WTC11 (cell line): ENCODE measurements around the gene DDO. TPM values are rescaled to one million over a fixed set of nuclear protein-coding genes. Genes with fewer than 3 reads are reported as not detected.

Source experiments
- ATAC-seq: fragments of 200-7000 bp; cut with Tn5 transposase; 2 replicates; pipeline ENCODE4 v1.10.0; 2021; ENCODE audit warnings: mild to moderate bottlenecking, moderate library complexity
- CTCF ChIA-PET: fragments of 300-600 bp; sonication (Branson Sonifier 250); formaldehyde crosslinking; loops from one replicate; lab custom pipeline; 2021; ENCODE audit warnings: antibody characterized with exemption; lab: Charles Lee
- POLR2A ChIA-PET: fragments of 350-600 bp; sonication (Branson Sonifier 250); formaldehyde crosslinking; loops from one replicate; lab custom pipeline; 2021; ENCODE audit warnings: antibody characterized with exemption; lab: Charles Lee
- DNase-seq: peaks from one replicate; pipeline ENCODE4 v3.0.0; 2021; ENCODE audit warnings: low spot score
- H3K27ac Mint-ChIP-seq: 2 replicates; pipeline ENCODE4 v1.8.0; 2021; ENCODE audit warnings: mixed read lengths
- H3K27me3 Mint-ChIP-seq: 2 replicates; pipeline ENCODE4 v1.8.0; 2021; ENCODE audit warnings: low read depth, mild to moderate bottlenecking, moderate library complexity, mixed read lengths
- H3K36me3 Mint-ChIP-seq: 2 replicates; pipeline ENCODE4 v1.8.0; 2021; ENCODE audit warnings: mixed read lengths
- H3K4me1 Mint-ChIP-seq: 2 replicates; pipeline ENCODE4 v1.8.0; 2022; ENCODE audit warnings: mixed read lengths
- H3K4me3 Mint-ChIP-seq: 2 replicates; pipeline ENCODE4 v1.8.0; 2021; ENCODE audit warnings: mild to moderate bottlenecking, moderate library complexity, mixed read lengths
- H3K9me3 Mint-ChIP-seq: 2 replicates; pipeline ENCODE4 v1.8.0; 2021; ENCODE audit warnings: mixed read lengths
- CBFB ChIP-seq: sonication (generic); formaldehyde crosslinking; IDR thresholded peaks from 2 replicates; pipeline ENCODE4 v1.8.1; 2022; ENCODE audit warnings: mild to moderate bottlenecking, low read depth, missing genetic modification reagents
- CDX4 ChIP-seq: fragments of 250-450 bp; sonication (Bioruptor Pico); IDR thresholded peaks from 2 replicates; pipeline ENCODE4 v1.9.0; 2021; ENCODE audit warnings: moderate library complexity, mild to moderate bottlenecking, inconsistent platforms, borderline replicate concordance
- ETV6 ChIP-seq: sonication (generic); formaldehyde crosslinking; IDR thresholded peaks from 2 replicates; pipeline ENCODE4 v1.8.1; 2022; ENCODE audit warnings: mild to moderate bottlenecking, missing genetic modification reagents
- FOXP1 ChIP-seq: sonication (generic); formaldehyde crosslinking; IDR thresholded peaks from 2 replicates; pipeline ENCODE4 v1.8.0; 2022; ENCODE audit warnings: missing genetic modification reagents, mild to moderate bottlenecking, moderate library complexity, borderline replicate concordance
- HMGXB4 ChIP-seq: sonication (generic); formaldehyde crosslinking; IDR thresholded peaks from 2 replicates; pipeline ENCODE4 v1.8.1; 2023; ENCODE audit warnings: mild to moderate bottlenecking, moderate library complexity, missing genetic modification reagents
- IRF1 ChIP-seq: sonication (generic); formaldehyde crosslinking; IDR thresholded peaks from 2 replicates; pipeline ENCODE4 v1.8.0; 2023; ENCODE audit warnings: missing genetic modification reagents
- MXD4 ChIP-seq: fragments of 250-450 bp; sonication (Bioruptor Pico); IDR thresholded peaks from 2 replicates; pipeline ENCODE4 v1.8.0; 2021; ENCODE audit warnings: mild to moderate bottlenecking, moderate library complexity, borderline replicate concordance
- MYBL2 ChIP-seq: sonication (generic); formaldehyde crosslinking; IDR thresholded peaks from 2 replicates; pipeline ENCODE4 v1.8.1; 2023; ENCODE audit warnings: mild to moderate bottlenecking, moderate library complexity, missing genetic modification reagents
- NFATC4 ChIP-seq: fragments of 250-450 bp; sonication (Bioruptor Pico); IDR thresholded peaks from 2 replicates; pipeline ENCODE4 v1.9.0; 2021; ENCODE audit warnings: mild to moderate bottlenecking
- NR1H2 ChIP-seq: sonication (generic); formaldehyde crosslinking; IDR thresholded peaks from 2 replicates; pipeline ENCODE4 v1.9.0; 2021; ENCODE audit warnings: mild to moderate bottlenecking, moderate library complexity, missing genetic modification reagents
- NR2C2 ChIP-seq: sonication (generic); formaldehyde crosslinking; IDR thresholded peaks from 2 replicates; pipeline ENCODE4 v1.8.0; 2022; ENCODE audit warnings: mild to moderate bottlenecking, missing genetic modification reagents
- NR3C1 ChIP-seq: sonication (generic); formaldehyde crosslinking; conservative IDR thresholded peaks from 2 replicates; pipeline ENCODE4 v1.8.1; 2023; ENCODE audit warnings: low read depth, mild to moderate bottlenecking, missing genetic modification reagents
- PRRX2 ChIP-seq: fragments of 250-450 bp; sonication (Bioruptor Pico); IDR thresholded peaks from 2 replicates; pipeline ENCODE4 v1.8.0; 2021; ENCODE audit warnings: mild to moderate bottlenecking
- SMAD4 ChIP-seq: sonication (generic); formaldehyde crosslinking; IDR thresholded peaks from 2 replicates; pipeline ENCODE4 v1.8.0; 2022; ENCODE audit warnings: mild to moderate bottlenecking, missing genetic modification reagents
- TEAD1 ChIP-seq: sonication (generic); formaldehyde crosslinking; IDR thresholded peaks from 2 replicates; pipeline ENCODE4 v1.8.0; 2022; ENCODE audit warnings: mild to moderate bottlenecking, missing genetic modification reagents
- ZBTB21 ChIP-seq: sonication (generic); formaldehyde crosslinking; IDR thresholded peaks from 2 replicates; pipeline ENCODE4 v1.8.1; 2023; ENCODE audit warnings: mild to moderate bottlenecking, missing genetic modification reagents, borderline replicate concordance
- ZNF219 ChIP-seq: sonication (generic); formaldehyde crosslinking; IDR thresholded peaks from 2 replicates; pipeline ENCODE4 v1.8.0; 2023; ENCODE audit warnings: missing genetic modification reagents, mild to moderate bottlenecking, borderline replicate concordance
- ZNF396 ChIP-seq: fragments of 250-450 bp; sonication (Bioruptor Pico); IDR thresholded peaks from 2 replicates; pipeline ENCODE4 v1.8.0; 2021; ENCODE audit warnings: mild to moderate bottlenecking, moderate library complexity, borderline replicate concordance
- ZNF425 ChIP-seq: fragments of 250-450 bp; sonication (Bioruptor Pico); conservative IDR thresholded peaks from 2 replicates; pipeline ENCODE4 v1.9.0; 2021; ENCODE audit warnings: mild to moderate bottlenecking
- total RNA-seq: library from RNA; stranded (reverse); gene quantifications from 3 replicates; pipeline ENCODE4 v1.2.3, GENCODE V29; 2021
- TF ChIP-seq, protein P1 (sequence below): sonication (generic); formaldehyde crosslinking; IDR thresholded peaks from 2 replicates; pipeline ENCODE4 v1.8.1; 2023; ENCODE audit warnings: mild to moderate bottlenecking, missing genetic modification reagents

DDO gene
- total RNA-seq, 1 experiment from 2014 or later, result not detected

- Mint-ChIP-seq H3K4me1 (no peaks in the 10 kb centered on the region), H3K27me3 (no peaks in the 10 kb centered on the region), H3K9me3 (peaks cover 10% of the 10 kb centered on the region), H3K36me3 (no peaks in the 10 kb centered on the region), H3K27ac (no peak overlapping the region), H3K4me3 (no peak overlapping the region)
- ChIA-PET CTCF (no interaction called here), POLR2A (no interaction called here)
- DNase-seq (no peak), ATAC-seq (no peak)
- no peak for TF ChIP-seq PRRX2 (CRISPR knock-in tag)
- TF ChIP-seq HMGXB4 (CRISPR knock-in tag), result no peak
- TF ChIP-seq FOXP1 (CRISPR knock-in tag), result no peak
- no peak for TF ChIP-seq TEAD1 (CRISPR knock-in tag)
- TF ChIP-seq ZBTB21, result no peak
- TF ChIP-seq ETV6 (CRISPR knock-in tag), result no peak
- no peak for TF ChIP-seq NR1H2 (CRISPR knock-in tag)
- TF ChIP-seq SMAD4, result no peak
- no peak for TF ChIP-seq ZNF425
- TF ChIP-seq MXD4, result no peak
- TF ChIP-seq NR2C2 (CRISPR knock-in tag), result no peak
- TF ChIP-seq ZNF219 (CRISPR knock-in tag), result no peak
- TF ChIP-seq CBFB (CRISPR knock-in tag), result no peak
- TF ChIP-seq NR3C1 (CRISPR knock-in tag), result no peak
- TF ChIP-seq, protein P1, sequence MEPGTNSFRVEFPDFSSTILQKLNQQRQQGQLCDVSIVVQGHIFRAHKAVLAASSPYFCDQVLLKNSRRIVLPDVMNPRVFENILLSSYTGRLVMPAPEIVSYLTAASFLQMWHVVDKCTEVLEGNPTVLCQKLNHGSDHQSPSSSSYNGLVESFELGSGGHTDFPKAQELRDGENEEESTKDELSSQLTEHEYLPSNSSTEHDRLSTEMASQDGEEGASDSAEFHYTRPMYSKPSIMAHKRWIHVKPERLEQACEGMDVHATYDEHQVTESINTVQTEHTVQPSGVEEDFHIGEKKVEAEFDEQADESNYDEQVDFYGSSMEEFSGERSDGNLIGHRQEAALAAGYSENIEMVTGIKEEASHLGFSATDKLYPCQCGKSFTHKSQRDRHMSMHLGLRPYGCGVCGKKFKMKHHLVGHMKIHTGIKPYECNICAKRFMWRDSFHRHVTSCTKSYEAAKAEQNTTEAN (CRISPR knock-in tag), result no peak
- no peak for TF ChIP-seq CDX4
These were observed 6.5 kb upstream of the DDO start for GRCh38 chr6:110421749-110422443.

GRCh38 chr6:110419028-110419739, 3.8 kb upstream of the DDO start:
- no peak for TF ChIP-seq ZNF396
- TF ChIP-seq MYBL2 (CRISPR knock-in tag), result no peak
- TF ChIP-seq PRRX2 (CRISPR knock-in tag), result no peak
- TF ChIP-seq ZNF425, result no peak
- no peak for TF ChIP-seq TEAD1 (CRISPR knock-in tag)
- no peak for TF ChIP-seq NFATC4 (CRISPR knock-in tag)
- TF ChIP-seq IRF1 (CRISPR knock-in tag), result no peak
- Mint-ChIP-seq H3K27me3 (no peaks in the 10 kb centered on the region), H3K4me3 (no peak overlapping the region), H3K9me3 (peaks cover 21% of the 10 kb centered on the region), H3K4me1 (no peaks in the 10 kb centered on the region), H3K36me3 (no peaks in the 10 kb centered on the region; the same call in 1 of the 2 replicates), H3K27ac (no peak overlapping the region)
- no peak for ATAC-seq
- CTCF ChIA-PET, result interaction anchor here (0.6 kb wide), 1 partner anchor 209 kb away, joined by 3 read pairs; no protein-coding TSS in a partner anchor
- DNase-seq, result no peak
- POLR2A ChIA-PET, result no interaction called here
